ENCODE data around the gene NINJ2. TPM values are rescaled to one million over a fixed set of nuclear protein-coding genes. Genes with fewer than 3 reads are reported as not detected.

NINJ2 gene
- total and polyA plus RNA-seq, 12 donors, result 1.1 to 9.1 (median 2.0) TPM

GRCh38 chr12:623172-623864 lies 39.9 kb downstream of the NINJ2 start:
- TF ChIP-seq, protein P1, sequence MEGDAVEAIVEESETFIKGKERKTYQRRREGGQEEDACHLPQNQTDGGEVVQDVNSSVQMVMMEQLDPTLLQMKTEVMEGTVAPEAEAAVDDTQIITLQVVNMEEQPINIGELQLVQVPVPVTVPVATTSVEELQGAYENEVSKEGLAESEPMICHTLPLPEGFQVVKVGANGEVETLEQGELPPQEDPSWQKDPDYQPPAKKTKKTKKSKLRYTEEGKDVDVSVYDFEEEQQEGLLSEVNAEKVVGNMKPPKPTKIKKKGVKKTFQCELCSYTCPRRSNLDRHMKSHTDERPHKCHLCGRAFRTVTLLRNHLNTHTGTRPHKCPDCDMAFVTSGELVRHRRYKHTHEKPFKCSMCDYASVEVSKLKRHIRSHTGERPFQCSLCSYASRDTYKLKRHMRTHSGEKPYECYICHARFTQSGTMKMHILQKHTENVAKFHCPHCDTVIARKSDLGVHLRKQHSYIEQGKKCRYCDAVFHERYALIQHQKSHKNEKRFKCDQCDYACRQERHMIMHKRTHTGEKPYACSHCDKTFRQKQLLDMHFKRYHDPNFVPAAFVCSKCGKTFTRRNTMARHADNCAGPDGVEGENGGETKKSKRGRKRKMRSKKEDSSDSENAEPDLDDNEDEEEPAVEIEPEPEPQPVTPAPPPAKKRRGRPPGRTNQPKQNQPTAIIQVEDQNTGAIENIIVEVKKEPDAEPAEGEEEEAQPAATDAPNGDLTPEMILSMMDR (IDR thresholded peaks at IDR 0.05), result no peak
- TF ChIP-seq POLR2A (IDR thresholded peaks at IDR 0.05), result no peak
- Histone ChIP-seq H3K4me3 (no peak overlapping the region), H3K27me3 (no peaks in the 10 kb centered on the region), H3K27ac (no peak overlapping the region), H3K9me3 (replicated peaks in 1 of 3) (no peaks in the 10 kb centered on the region), H3K4me1 (replicated peaks in 1 of 2) (peaks cover 0 to 3% of the 10 kb centered on the region in 2 donors), H3K36me3 (replicated peaks in 1 of 2) (no peaks in the 10 kb centered on the region)
- no peak for DNase-seq
- WGBS, 4 donors, result 91 to 95% (median 92%) methylated on average over 6 of the region's 6 CpGs
- intact Hi-C loops (cut with DNase I), result no loop called here

- no peak for DNase-seq
- 55 to 74% (median 62%) methylated on average over 3 of the region's 3 CpGs for WGBS, 4 donors
- no peak for TF ChIP-seq POLR2A (IDR thresholded peaks at IDR 0.05)
- TF ChIP-seq, protein P1 (IDR thresholded peaks at IDR 0.05), result no peak
- Histone ChIP-seq H3K36me3 (replicated peaks in 1 of 2) (no peaks in the 10 kb centered on the region), H3K9me3 (replicated peaks in 1 of 3) (no peaks in the 10 kb centered on the region), H3K27me3 (no peaks in the 10 kb centered on the region), H3K27ac (no peak overlapping the region), H3K4me1 (replicated peaks in 1 of 2) (peaks cover 0 to 4% of the 10 kb centered on the region in 2 donors), H3K4me3 (no peak overlapping the region)
- intact Hi-C loops (cut with DNase I), result no loop called here
Measured at GRCh38 chr12:622416-622815, 40.8 kb downstream of the NINJ2 start.

- H3K27ac ChIP-seq, result no peak overlapping the region
- H3K36me3 ChIP-seq (replicated peaks in 1 of 2), result no peaks in the 10 kb centered on the region
- no peak for DNase-seq
- intact Hi-C loops (cut with DNase I), result no loop called here
- H3K27me3 ChIP-seq, result no peaks in the 10 kb centered on the region
- no peaks in the 10 kb centered on the region for H3K9me3 ChIP-seq (replicated peaks in 1 of 3)
- H3K4me1 ChIP-seq (replicated peaks in 1 of 2), result peaks cover 0 to 14% of the 10 kb centered on the region in 2 donors
- no peak overlapping the region for H3K4me3 ChIP-seq
- 63 to 78% (median 77%) methylated on average over 4 of the region's 4 CpGs for WGBS, 4 donors
- TF ChIP-seq POLR2A (IDR thresholded peaks at IDR 0.05), result no peak
- TF ChIP-seq, protein P1 (IDR thresholded peaks at IDR 0.05), result no peak
Measured at GRCh38 chr12:619346-619745, 43.9 kb downstream of the NINJ2 start.

DNA sequence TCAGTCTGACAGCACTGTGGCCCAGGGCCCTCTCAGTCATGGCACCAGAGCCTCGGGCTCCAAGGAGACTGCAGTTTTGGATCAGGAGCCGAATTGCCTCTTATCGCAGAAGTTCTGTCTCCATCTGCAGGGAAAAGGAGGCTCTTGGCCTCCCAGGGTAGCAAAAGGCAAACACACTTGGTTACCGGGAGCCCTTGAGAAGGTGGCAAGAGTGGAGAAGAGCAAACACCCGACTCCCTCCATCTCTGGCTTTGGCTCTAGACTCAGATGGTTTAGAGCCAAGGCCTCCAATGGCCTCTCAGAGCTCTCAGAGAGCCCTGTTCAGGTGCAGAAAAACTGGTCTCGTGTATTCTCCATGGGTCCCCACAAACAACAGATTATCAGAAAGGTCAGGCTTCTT lies 44.6 kb downstream of the NINJ2 start:
- Histone ChIP-seq H3K36me3 (replicated peaks in 1 of 2) (no peaks in the 10 kb centered on the region), H3K9me3 (replicated peaks in 1 of 3) (no peaks in the 10 kb centered on the region), H3K27me3 (no peaks in the 10 kb centered on the region), H3K4me1 (replicated peaks in 1 of 2) (peaks cover 0 to 14% of the 10 kb centered on the region in 2 donors), H3K27ac (no peak overlapping the region), H3K4me3 (no peak overlapping the region)
- intact Hi-C loops (cut with DNase I), result no loop called here
- 84 to 93% (median 88%) methylated on average over 5 to 6 of the region's 6 CpGs for WGBS, 4 donors
- DNase-seq, result no peak
- no peak for TF ChIP-seq POLR2A (IDR thresholded peaks at IDR 0.05)
- TF ChIP-seq, protein P1 (IDR thresholded peaks at IDR 0.05), result no peak
